Inflammatory macrophage treated with lipopolysaccharide for 1 hour (primary cell): ENCODE data around the gene TAS2R3.
"Not testable (repeated sequence)": the region's sequence is repeated elsewhere in the genome, so short reads cannot be mapped to it uniquely, and the experiment has no call there.

Experiments
- DNase-seq, 2 donors: peaks; one replicate each; pipeline ENCODE4 v3.0.0-alpha.2; 2020 to 2022

The TAS2R3 gene

GRCh38 chr7:141763797-141764196 is at the start of gene TAS2R3:
Gene TAS2R3 (plus strand): TSS chr7:141764097. CDS start chr7:141764159, 62 bp downstream.
- no peak for DNase-seq

DNA sequence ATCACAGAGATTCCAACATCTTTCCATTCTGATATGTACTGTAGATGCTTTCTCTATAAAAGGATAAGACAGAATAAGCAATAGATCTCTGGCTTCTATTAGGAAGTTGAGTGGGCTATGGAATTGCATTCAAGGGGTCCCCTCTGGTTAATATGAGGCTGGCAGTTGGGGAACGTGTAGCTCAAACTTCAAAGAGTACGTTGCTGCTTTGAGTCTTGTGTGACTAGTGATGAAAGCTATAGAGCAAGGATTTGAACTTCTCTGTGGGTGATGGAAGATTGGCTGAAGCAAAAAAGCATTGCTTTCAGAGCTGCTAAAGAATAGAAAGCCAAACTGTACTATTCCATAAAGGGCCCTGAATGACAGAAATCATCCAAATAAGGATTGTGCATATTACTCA is 49.3 kb upstream of the TAS2R3 start:
- no peak for DNase-seq

DNA sequence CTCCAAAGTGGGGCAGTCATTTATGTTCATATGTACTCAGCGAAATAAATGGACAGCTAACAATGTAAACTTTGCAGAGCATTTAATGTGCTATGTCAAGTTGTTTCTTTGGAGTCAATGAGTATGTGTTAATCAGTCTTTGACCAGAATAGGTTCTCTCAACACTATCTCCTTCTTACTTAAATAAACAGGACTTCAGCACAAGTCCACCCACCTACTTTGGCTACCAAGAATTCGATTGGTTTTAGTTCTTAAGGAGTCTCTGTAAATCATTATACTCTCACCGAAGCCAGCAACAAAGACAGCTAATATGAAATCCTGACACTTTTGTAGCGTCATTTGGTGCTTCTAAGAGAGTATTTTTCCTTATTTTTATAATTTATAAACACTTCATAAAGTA is 48.9 kb upstream of the TAS2R3 start:
- no peak for DNase-seq

DNA sequence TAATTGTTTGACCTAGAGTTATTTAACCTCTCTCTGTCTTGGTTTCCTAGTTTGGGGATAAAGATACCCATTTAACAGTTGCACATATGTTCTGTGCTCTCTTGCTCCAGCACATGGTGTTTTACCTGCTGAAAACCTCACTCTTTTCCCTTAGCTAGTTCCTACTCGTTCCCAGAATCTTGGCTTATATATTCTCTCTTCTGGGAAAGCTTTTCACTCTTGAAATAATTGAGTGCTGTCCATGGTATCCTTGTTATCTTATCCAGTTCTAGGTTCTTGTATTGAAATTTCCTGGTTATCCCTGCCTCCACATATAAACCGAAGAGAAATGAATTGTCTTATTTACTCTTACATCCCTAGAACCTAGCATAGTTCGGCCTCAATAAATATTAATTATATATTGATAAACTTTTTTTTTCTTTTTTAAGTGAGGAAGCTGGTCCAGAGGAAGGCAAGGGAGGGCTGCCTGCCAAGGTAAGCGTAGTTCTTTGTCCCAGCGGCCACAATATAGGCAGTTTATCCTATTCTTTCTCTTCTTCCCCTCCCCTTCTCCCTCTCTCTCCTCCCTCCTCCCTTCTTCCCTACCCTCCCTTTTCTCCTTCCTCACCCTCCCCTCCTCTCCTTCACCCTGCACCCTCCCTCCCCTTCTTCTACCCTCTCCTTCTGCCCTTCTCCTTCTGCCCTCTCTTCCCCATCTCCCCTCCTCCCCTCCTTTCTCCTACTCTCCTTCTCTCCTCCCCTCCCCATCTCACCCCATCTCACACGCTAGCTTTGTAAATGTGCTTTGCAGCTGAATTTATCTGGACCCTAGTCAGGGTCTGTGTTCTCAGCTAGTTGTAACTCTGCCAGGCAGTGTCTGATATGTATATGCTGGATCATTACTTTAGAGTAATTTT is 47.9 kb upstream of the TAS2R3 start:
- DNase-seq = no peak

DNA sequence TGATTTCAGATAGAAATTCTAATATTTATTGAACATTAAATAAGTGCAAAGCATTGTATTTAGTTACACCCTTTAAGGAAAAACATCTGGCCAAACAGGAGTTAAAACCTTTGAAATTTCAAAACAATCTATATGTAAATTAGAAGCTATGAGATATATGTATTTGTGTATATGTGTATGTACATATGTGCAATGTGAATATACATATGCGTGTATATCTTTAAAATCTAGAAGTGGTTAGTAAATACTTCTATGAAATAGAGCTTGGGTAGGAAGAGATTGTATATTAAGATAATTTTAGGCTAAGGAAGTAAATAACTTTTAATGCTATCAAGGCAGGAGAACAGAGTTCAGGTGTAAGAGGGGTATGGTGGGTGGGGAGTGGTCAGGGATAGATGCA is 46.4 kb upstream of the TAS2R3 start:
- no peak for DNase-seq

DNA sequence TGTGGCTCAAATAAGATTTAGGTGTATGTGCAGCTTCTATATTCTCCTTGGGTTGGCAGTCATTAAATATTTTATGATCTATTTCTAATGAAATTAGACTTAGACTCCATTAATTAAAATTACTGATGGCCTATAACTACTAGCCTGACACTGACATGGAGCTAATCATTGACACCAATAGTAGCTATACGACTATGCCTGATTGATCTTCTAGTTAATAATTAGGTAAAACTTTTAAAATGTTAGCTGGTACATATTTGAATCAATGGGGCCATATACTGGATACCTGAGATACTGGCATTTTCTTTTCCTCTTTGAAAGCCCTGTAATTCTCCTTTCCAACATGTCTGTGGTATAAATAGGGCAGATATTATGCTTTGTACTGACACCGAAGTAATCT is 41.4 kb upstream of the TAS2R3 start:
- no peak for DNase-seq

GRCh38 chr7:141729020-141729419 is 34.9 kb upstream of the TAS2R3 start:
- no peak for DNase-seq

GRCh38 chr7:141731476-141732149 is 32.3 kb upstream of the TAS2R3 start:
- no peak for DNase-seq

DNA sequence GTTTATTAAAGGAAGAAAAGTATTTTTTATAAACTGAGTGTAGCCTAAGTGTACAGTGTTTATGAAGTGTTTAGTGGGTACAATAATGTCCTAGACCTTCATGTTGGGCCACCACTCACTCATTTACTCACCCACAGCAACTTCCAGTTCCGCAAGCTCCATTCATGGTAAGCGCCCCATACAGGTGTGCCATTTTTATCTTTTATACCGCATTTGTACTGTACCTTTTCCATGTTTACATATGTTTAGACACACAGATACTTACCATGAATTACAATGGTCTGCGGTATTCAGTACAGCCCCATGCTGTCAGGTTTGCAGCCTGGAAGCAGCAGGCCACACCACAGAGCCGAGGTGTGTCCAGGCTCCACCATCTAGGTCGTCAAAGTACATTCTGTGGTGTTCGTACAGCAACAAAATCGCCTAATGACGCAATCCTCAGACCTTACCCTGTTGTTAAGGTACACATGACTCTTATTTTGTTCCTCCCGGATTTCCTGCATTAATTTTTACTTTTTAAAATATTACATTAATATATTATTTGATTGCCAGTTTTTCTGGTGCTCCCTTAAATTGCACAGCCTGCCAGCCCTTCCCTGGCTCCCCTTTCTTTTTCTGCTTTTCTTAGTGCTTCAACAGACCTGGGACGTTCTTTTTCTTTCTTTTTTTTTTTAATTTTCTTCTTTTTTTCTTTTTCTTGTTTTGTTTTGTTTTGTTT is 26.6 kb upstream of the TAS2R3 start:
- peak; percentile 7 to 13 for DNase-seq

DNA sequence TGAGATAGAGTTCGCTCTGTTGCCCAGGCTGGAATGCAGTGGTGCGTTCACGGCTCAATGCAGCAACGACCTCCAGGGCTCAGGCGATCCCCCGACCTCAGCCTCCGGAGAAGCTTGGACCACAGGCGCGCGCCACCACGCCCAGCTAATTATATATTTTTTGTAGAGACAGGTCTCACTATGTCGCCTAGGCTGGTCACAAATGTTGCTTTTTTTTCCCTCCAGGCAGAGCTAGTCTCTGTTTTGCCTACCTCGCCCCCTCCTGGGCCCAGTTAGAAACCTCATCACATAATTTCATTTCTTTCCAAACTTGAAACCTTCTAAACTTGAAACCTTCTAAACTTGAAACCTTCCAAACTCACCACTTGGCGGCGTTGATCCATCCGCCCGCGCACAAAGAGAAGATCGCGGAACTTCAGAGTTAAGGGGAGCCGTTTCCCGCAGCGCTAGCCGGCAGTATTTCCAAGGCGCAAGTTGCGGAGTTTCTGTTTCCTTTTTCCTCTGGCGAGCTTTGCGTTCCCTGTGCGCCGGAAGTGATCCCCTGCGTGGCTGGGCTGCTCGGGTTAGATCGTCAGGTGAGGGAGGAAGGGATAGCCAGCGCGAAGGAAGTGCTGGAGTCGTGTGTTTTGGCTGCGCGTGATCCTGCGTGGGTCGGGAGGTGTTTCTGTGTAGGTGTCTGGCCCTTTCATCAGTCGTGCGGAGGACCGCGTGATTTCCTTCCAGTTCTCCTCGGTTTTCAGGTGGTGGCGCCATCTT is 25.9 kb upstream of the TAS2R3 start, which contains the start of gene SSBP1:
Gene SSBP1, plus strand, starts transcription at position 523 of the 756 bp plus-strand sequence. CDS start 809 bp downstream, outside the sequence.
- DNase-seq = peak; percentile 95 to 98

- no peak for DNase-seq
Observed at GRCh38 chr7:141738592-141739013, 25.3 kb upstream of the TAS2R3 start.

GRCh38 chr7:141739250-141739649 is 24.6 kb upstream of the TAS2R3 start:
- DNase-seq = no peak

- no peak for DNase-seq
Observed at GRCh38 chr7:141742229-141742628, 21.7 kb upstream of the TAS2R3 start.

DNA sequence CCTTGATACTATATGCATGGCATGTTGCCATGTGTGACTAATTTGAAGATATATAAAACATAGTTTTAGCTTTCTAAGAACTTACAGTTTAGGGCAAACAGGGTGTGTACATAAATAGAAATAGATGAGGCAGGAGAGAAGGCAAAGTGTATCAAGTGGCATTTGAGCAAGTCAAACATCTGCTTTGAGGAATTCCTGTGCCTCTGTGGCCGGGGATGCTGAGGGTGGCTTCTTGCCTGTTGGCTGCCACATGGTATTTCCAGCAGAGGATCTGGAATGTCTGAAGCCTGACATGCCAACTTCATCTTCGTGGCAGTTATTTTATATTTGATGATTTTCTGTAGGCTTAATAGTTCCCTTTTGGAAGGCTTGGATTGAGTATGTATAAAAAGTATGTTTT is 19.8 kb upstream of the TAS2R3 start:
- DNase-seq = no peak

DNA sequence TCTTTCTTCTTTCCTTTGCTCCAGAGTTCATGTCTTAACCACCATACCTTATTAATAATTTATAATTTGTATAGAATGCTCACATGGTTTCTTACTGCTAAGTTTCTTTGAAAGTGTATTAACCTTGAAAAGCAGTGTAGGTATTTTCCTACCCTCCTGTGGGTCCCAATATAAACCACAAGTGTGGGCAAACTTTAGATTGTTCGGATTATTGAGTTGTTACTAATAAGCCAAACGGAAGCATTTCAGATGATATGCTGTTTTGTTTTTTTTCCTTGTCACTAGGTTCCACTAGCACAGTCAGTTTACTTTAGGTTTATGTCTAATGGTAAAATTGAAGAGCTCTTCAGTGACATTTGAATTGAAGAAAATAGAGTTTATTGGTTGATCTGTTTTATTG is 15.5 kb upstream of the TAS2R3 start:
- no peak for DNase-seq

GRCh38 chr7:141751904-141752303 is 12.0 kb upstream of the TAS2R3 start:
- not testable (repeated sequence) for DNase-seq

- DNase-seq = peak in 1 of 2 donors; percentile 40
Observed at GRCh38 chr7:141752634-141753033, 11.3 kb upstream of the TAS2R3 start.

DNA sequence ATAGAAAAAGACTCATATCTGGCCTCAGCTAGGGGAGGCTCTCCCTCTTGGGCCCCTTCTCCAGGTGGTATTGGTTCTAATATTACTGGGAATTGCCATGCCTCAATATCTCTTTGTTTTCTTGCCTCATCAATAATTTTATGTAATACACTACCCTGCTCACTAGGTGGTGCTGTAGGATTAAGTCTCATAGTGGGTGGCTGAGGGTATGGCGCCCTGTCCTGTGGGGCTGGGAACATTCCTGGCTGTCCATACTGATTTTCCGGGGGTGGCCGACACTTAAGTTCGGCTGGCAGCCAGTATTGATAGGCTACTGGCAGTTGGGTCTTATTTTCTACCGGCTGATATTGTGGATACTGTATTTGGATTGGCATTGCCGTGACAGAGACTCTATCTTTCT is 9.0 kb upstream of the TAS2R3 start:
- DNase-seq = peak; percentile 19 to 66

DNA sequence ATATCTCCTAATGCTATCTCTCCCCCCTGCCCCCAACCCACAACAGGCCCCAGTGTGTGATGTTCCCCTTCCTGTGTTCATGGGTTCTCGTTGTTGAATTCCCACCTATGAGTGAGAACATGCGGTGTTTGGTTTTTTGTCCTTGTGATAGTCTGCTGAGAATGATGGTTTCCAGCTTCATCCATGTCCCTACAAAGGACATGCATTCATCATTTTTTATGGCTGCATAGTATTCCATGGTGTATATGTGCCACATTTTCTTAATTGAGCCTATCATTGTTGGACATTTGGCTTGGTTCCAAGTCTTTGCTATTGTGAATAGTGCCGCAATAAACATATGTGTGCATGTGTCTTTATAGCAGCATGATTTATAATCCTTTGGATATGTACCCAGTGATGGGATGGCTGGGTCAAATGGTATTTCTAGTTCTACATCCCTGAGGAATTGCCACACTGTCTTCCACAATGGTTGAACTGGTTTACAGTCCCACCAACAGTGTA is 6.2 kb downstream of the TAS2R3 start:
- DNase-seq = not testable (repeated sequence)

DNA sequence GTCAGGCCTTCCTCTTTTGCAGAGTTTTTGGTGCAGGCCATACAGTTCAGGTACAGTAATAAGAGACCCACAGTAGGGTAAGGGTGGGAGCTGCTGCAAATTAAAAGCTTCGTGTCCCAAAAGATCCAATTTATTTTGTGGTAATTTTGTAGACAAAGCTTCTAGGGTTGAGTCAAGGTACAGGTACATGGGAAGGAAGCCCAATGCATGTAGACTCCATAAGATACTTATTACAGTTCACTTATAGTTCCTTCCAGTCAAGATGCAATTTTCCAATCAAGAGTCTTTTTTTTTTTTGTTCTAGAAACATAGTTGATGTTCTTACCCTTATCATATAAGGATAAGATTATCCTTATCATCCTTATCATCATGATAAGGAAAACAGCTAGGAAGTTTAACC is 12.5 kb downstream of the TAS2R3 start, which contains the start of gene TAS2R4:
Gene TAS2R4, plus strand, starts transcription at position 301 of the 400 bp plus-strand sequence. CDS start 1,815 bp downstream, outside the sequence.
- no peak for DNase-seq

GRCh38 chr7:141785706-141786552 is 22.0 kb downstream of the TAS2R3 start:
- peak; percentile 40 to 61 for DNase-seq
